ENCODE data around the gene C6orf120. TPM values are rescaled to one million over a fixed set of nuclear protein-coding genes. Genes with fewer than 3 reads are reported as not detected.

Gene C6orf120
- total and polyA plus RNA-seq, 2 of the 13 experiments (the other 11 are each of a cell fraction or from before 2014, with no cell fraction given): 21.7 to 29.9 TPM

DNA sequence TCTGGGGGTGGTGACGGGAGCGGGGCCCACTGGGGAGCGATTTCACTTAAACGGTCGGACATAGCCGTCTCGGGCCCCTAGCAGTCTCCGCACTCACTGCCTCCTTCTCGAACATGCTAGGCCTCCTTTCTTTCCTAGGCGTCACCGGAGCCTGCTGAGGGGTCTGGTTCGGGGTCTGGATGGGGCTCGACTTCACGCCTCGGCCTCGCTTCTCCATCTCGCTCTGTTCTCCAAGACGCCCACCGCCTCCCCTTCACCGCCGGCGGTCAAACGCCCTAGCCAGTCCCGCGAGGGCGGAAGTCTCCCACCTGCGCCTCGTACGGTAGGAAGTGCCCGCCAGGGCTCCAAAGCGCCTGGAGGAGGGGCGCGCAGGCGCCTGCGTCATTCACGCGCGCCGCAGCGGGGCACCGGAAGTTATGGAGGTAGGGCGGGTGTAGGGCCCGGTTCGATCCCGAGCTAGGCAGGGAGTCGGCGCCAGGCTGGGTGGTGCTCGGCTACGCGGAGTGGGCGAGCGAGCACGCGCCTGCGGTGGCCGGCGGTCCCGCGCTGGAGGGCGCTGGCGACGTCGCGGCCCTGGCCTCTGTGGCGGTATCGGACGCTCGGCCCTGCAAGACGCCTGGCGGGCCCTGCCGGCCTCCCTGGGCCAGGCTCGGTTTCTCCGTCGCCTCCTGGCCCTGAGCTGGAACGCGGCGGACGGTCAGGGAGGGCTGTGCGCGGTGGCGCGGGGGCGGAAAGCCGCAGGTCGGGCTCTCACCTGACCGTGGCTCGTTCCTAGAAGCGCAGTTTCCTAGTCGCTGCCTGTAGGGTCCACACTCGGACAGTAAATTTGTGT lies 49.5 kb downstream of the C6orf120 start, which contains the start of the genes DYNLT2 and ERMARD (continued):
- TF ChIP-seq, protein P1, sequence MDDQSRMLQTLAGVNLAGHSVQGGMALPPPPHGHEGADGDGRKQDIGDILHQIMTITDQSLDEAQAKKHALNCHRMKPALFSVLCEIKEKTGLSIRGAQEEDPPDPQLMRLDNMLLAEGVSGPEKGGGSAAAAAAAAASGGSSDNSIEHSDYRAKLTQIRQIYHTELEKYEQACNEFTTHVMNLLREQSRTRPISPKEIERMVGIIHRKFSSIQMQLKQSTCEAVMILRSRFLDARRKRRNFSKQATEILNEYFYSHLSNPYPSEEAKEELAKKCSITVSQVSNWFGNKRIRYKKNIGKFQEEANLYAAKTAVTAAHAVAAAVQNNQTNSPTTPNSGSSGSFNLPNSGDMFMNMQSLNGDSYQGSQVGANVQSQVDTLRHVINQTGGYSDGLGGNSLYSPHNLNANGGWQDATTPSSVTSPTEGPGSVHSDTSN (CRISPR knock-in tag; IDR thresholded peaks at IDR 0.05; ENCODE audit: borderline replicate concordance): peak; percentile 47; the same call in 1 of the 2 replicates
- TF ChIP-seq ZNF431 (CRISPR knock-in tag; IDR thresholded peaks at IDR 0.05; ENCODE audit: borderline replicate concordance, low read depth) (peak; percentile 98), ZKSCAN8 (CRISPR knock-in tag; IDR thresholded peaks at IDR 0.05; ENCODE audit: borderline replicate concordance) (peak; percentile 82; the same call in 1 of the 2 replicates), POLR2G (IDR thresholded peaks at IDR 0.05; ENCODE audit: low read depth, low read length) (peak; percentile 98), THAP11 (CRISPR knock-in tag; IDR thresholded peaks at IDR 0.05) (peak; percentile 96), REXO4 (CRISPR knock-in tag; IDR thresholded peaks at IDR 0.05; ENCODE audit: borderline replicate concordance) (peak; percentile 93; the same call in 1 of the 2 replicates), ZNF788 (CRISPR knock-in tag; IDR thresholded peaks at IDR 0.05; ENCODE audit: borderline replicate concordance) (peak; percentile 97), SALL1 (CRISPR knock-in tag; IDR thresholded peaks at IDR 0.05) (peak; percentile 99), FOXM1 (CRISPR knock-in tag; IDR thresholded peaks at IDR 0.05) (peak; percentile 87), ZNF441 (CRISPR knock-in tag; IDR thresholded peaks at IDR 0.05; ENCODE audit: borderline replicate concordance) (peak; percentile 92), ZNF577 (CRISPR knock-in tag; IDR thresholded peaks at IDR 0.05; ENCODE audit: borderline replicate concordance, low read depth) (no peak; the same call in 1 of the 2 replicates), TBX3 (IDR thresholded peaks at IDR 0.05; ENCODE audit: borderline replicate concordance) (peak; percentile 23), ZNF552 (CRISPR knock-in tag; IDR thresholded peaks at IDR 0.05; ENCODE audit: borderline replicate concordance) (peak; percentile 67), NCOR1 (IDR thresholded peaks at IDR 0.05; ENCODE audit: borderline replicate concordance, low read length) (peak; percentile 58; the same call in 1 of the 2 replicates), RAD21 (CRISPR knock-in tag; IDR thresholded peaks at IDR 0.05) (peak; percentile 88), GABPB1 (CRISPR knock-in tag; IDR thresholded peaks at IDR 0.05) (peak; percentile 98), ZNF329 (CRISPR knock-in tag; IDR thresholded peaks at IDR 0.05; ENCODE audit: low read depth) (peak; percentile 94), NR3C1 (CRISPR knock-in tag; IDR thresholded peaks at IDR 0.05) (no peak), CBX2 (IDR thresholded peaks at IDR 0.05; ENCODE audit: low read depth, low read length) (no peak), CBX2 (CRISPR knock-in tag; IDR thresholded peaks at IDR 0.05; ENCODE audit: low read depth) (0 out of 2 replicates have a peak, but pooled peaks have one; percentile 51)
- TF ChIP-seq, protein P2, sequence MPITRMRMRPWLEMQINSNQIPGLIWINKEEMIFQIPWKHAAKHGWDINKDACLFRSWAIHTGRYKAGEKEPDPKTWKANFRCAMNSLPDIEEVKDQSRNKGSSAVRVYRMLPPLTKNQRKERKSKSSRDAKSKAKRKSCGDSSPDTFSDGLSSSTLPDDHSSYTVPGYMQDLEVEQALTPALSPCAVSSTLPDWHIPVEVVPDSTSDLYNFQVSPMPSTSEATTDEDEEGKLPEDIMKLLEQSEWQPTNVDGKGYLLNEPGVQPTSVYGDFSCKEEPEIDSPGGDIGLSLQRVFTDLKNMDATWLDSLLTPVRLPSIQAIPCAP (CRISPR knock-in tag; IDR thresholded peaks at IDR 0.05; ENCODE audit: low read depth): peak; percentile 80; the same call in 1 of the 2 replicates
- TF ChIP-seq, protein P3, sequence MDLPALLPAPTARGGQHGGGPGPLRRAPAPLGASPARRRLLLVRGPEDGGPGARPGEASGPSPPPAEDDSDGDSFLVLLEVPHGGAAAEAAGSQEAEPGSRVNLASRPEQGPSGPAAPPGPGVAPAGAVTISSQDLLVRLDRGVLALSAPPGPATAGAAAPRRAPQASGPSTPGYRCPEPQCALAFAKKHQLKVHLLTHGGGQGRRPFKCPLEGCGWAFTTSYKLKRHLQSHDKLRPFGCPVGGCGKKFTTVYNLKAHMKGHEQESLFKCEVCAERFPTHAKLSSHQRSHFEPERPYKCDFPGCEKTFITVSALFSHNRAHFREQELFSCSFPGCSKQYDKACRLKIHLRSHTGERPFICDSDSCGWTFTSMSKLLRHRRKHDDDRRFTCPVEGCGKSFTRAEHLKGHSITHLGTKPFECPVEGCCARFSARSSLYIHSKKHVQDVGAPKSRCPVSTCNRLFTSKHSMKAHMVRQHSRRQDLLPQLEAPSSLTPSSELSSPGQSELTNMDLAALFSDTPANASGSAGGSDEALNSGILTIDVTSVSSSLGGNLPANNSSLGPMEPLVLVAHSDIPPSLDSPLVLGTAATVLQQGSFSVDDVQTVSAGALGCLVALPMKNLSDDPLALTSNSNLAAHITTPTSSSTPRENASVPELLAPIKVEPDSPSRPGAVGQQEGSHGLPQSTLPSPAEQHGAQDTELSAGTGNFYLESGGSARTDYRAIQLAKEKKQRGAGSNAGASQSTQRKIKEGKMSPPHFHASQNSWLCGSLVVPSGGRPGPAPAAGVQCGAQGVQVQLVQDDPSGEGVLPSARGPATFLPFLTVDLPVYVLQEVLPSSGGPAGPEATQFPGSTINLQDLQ (CRISPR knock-in tag; IDR thresholded peaks at IDR 0.05): no peak; the same call in 1 of the 2 replicates
- TF ChIP-seq, protein P4, sequence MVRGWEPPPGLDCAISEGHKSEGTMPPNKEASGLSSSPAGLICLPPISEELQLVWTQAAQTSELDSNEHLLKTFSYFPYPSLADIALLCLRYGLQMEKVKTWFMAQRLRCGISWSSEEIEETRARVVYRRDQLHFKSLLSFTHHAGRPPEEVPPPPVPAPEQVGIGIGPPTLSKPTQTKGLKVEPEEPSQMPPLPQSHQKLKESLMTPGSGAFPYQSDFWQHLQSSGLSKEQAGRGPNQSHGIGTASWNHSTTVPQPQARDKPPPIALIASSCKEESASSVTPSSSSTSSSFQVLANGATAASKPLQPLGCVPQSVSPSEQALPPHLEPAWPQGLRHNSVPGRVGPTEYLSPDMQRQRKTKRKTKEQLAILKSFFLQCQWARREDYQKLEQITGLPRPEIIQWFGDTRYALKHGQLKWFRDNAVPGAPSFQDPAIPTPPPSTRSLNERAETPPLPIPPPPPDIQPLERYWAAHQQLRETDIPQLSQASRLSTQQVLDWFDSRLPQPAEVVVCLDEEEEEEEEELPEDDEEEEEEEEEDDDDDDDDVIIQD (CRISPR knock-in tag; IDR thresholded peaks at IDR 0.05; ENCODE audit: low read depth): peak; percentile 79
